Myocyte (in vitro differentiated cells): Measurements from ENCODE around the gene KDM4F. TPM values are rescaled to one million over a fixed set of nuclear protein-coding genes. Genes with fewer than 3 reads are reported as not detected.
A peak's percentile ranks its signal among the peaks of the same experiment; 100 is the strongest.

Source experiments
- DNase-seq: peaks from one replicate; pipeline ENCODE4 v3.0.0-alpha.2; 2012; ENCODE audit warnings: low read depth
- total RNA-seq: library from RNA; depleted of rRNA; stranded (reverse); fragments of >200 nt; gene quantifications from 2 replicates; pipeline ENCODE4 v1.2.3, GENCODE V29; 2014

Gene KDM4F
- total RNA-seq, 1 donor from 2014 or later = not detected

- DNase-seq = peak; percentile 84
Observed at GRCh38 chr11:95089620-95090542, 40.7 kb downstream of the KDM4F start, which contains the start of gene ENDOD1. Gene ENDOD1, plus strand, starts transcription at chr11:95089846. Its CDS starts 82 bp downstream, at chr11:95089928.

GRCh38 chr11:95091663-95092180 lies 42.5 kb downstream of the KDM4F start:
- DNase-seq = no peak

GRCh38 chr11:95092549-95093324 lies 43.5 kb downstream of the KDM4F start:
- peak; percentile 34 for DNase-seq

- no peak for DNase-seq
Observed at GRCh38 chr11:95093548-95093947, 44.3 kb downstream of the KDM4F start.

GRCh38 chr11:95095858-95096587 lies 46.8 kb downstream of the KDM4F start:
- peak; percentile 72 for DNase-seq

- DNase-seq = no peak
Observed at GRCh38 chr11:95097209-95097608, 48.0 kb downstream of the KDM4F start.

GRCh38 chr11:95098826-95099225 lies 49.6 kb downstream of the KDM4F start:
- no peak for DNase-seq

- no peak for DNase-seq
Observed at GRCh38 chr11:95100191-95100648, 51.0 kb downstream of the KDM4F start.

Other genes with a start within 250 kb of the KDM4F start
- 42.1 and 46.0 TPM in 2 replicates for gene CWC15, start 75.9 kb upstream of the KDM4F start, total RNA-seq
- 0.88 and 1.6 TPM in 2 replicates for gene KDM4D, start 75.7 kb upstream of the KDM4F start, total RNA-seq
- not detected in 2 replicates for gene KDM4E, start 24.2 kb upstream of the KDM4F start, total RNA-seq
- gene SRSF8, start 17.5 kb downstream of the KDM4F start, total RNA-seq = 18.4 and 28.7 TPM in 2 replicates
- 21.7 and 64.8 TPM in 2 replicates for gene ENDOD1, start 40.4 kb downstream of the KDM4F start, total RNA-seq
- 2.8 and 5.6 TPM in 2 replicates for gene SESN3, start 181.8 kb downstream of the KDM4F start, total RNA-seq